HG03045 (cell line): ENCODE results near the gene CD33.

Source experiments
- ATAC-seq: cut with Tn5 transposase; IDR thresholded peaks from one replicate; pipeline ENCODE4 v1.9.1; 2021; ENCODE audit warnings: mild to moderate bottlenecking, moderate library complexity; ENCODE audit not compliant: unreplicated experiment

Gene CD33

GRCh38 chr19:51258165-51259160, 33.6 kb downstream of the CD33 start:
- no peak for ATAC-seq

- ATAC-seq, result no peak
Observed at GRCh38 chr19:51259348-51260245, 34.7 kb downstream of the CD33 start.

GRCh38 chr19:51263808-51264207, 38.9 kb downstream of the CD33 start:
- ATAC-seq, result no peak

- no peak for ATAC-seq
Observed at GRCh38 chr19:51271067-51271466, 46.2 kb downstream of the CD33 start.

GRCh38 chr19:51272183-51272810, 47.4 kb downstream of the CD33 start:
- ATAC-seq, result no peak

GRCh38 chr19:51274049-51274770, 49.3 kb downstream of the CD33 start:
- no peak for ATAC-seq

- no peak for ATAC-seq
Observed at GRCh38 chr19:51277112-51277511, 52.2 kb downstream of the CD33 start.

- ATAC-seq, result no peak
Observed at GRCh38 chr19:51282335-51282734, 57.5 kb downstream of the CD33 start.

- no peak for ATAC-seq
Observed at GRCh38 chr19:51285682-51286081, 60.8 kb downstream of the CD33 start.
